CD14-positive monocyte (primary cell): ENCODE results near the gene CBLB. TPM values are rescaled to one million over a fixed set of nuclear protein-coding genes. Genes with fewer than 3 reads are reported as not detected.

ENCODE experiments used
- DNase-seq, 3 donors: peaks; one replicate each; pipeline ENCODE4 v3.0.0-alpha.2; 2011 to 2022
- H2AFZ ChIP-seq: 2 replicates; pipeline ENCODE4 v1.6.0; 2012; ENCODE audit warnings: mild to moderate bottlenecking, low read depth, low read length, inconsistent platforms; ENCODE audit not compliant: insufficient read depth, poor library complexity, severe bottlenecking
- H3K27ac ChIP-seq, 2 donors: 1 replicate in 1 of 2; 2 replicates in 1 of 2; pipeline ENCODE4 v1.5.1; 2012 to 2013; ENCODE audit warnings: low read length in 2 of 2, control low read depth in 1 of 2, inconsistent platforms in 1 of 2, low read depth in 1 of 2, mild to moderate bottlenecking in 1 of 2
- H3K27me3 ChIP-seq, 2 donors: one replicate each; pipeline versions ENCODE4 v1.6.0 to v1.6.1; 2011 to 2013; ENCODE audit warnings: low read length in 2 of 2; ENCODE audit not compliant: control insufficient read depth in 2 of 2, insufficient read depth in 2 of 2
- H3K36me3 ChIP-seq, 2 donors: replicated peaks in 1 of 2; 1 replicate in 1 of 2; 2 replicates in 1 of 2; pipeline versions ENCODE4 v1.5.1 to v1.6.1; 2012 to 2013; ENCODE audit warnings: low read length in 2 of 2, control low read depth in 1 of 2, inconsistent platforms in 1 of 2, mild to moderate bottlenecking in 1 of 2; ENCODE audit not compliant: insufficient read depth in 2 of 2, control insufficient read depth in 1 of 2
- H3K4me1 ChIP-seq, 2 donors: 1 replicate in 1 of 2; 2 replicates in 1 of 2; pipeline versions ENCODE4 v1.5.1 to v1.6.1; 2012 to 2013; ENCODE audit warnings: low read length in 2 of 2, control low read depth in 1 of 2, inconsistent platforms in 1 of 2, mild to moderate bottlenecking in 1 of 2, moderate library complexity in 1 of 2; ENCODE audit not compliant: insufficient read depth in 2 of 2, control insufficient read depth in 1 of 2
- H3K4me2 ChIP-seq: replicated peaks from 2 replicates; pipeline ENCODE3; 2012; ENCODE audit warnings: low read length, moderate library complexity, mild to moderate bottlenecking; ENCODE audit not compliant: poor library complexity, severe bottlenecking; ENCODE audit errors: extremely low read depth
- H3K4me3 ChIP-seq, 3 experiments: fragments of 200-600 bp in 1 of 3; sonication (generic) in 1 of 3; replicated peaks in 1 of 3; 1 replicate in 2 of 3; 2 replicates in 1 of 3; pipeline ENCODE4 v1.5.1; 2011 to 2013; ENCODE audit warnings: low read length in 3 of 3, mild to moderate bottlenecking in 3 of 3, control low read depth in 2 of 3, low read depth in 2 of 3, inconsistent platforms in 1 of 3, moderate library complexity in 1 of 3
- H3K79me2 ChIP-seq: 2 replicates; pipeline ENCODE4 v1.6.0; 2012; ENCODE audit warnings: mild to moderate bottlenecking, control low read depth, inconsistent platforms, low read length, moderate library complexity; ENCODE audit not compliant: insufficient read depth
- H3K9ac ChIP-seq: 2 replicates; pipeline ENCODE4 v1.6.0; 2017; ENCODE audit warnings: low read length, mild to moderate bottlenecking; ENCODE audit not compliant: insufficient read depth, poor library complexity, severe bottlenecking
- H3K9me3 ChIP-seq, 2 donors: replicated peaks in 1 of 2; 1 replicate in 1 of 2; 2 replicates in 1 of 2; pipeline versions ENCODE4 v1.5.1 to v1.6.1; 2012 to 2013; ENCODE audit warnings: low read length in 2 of 2, control low read depth in 1 of 2; ENCODE audit not compliant: control insufficient read depth in 1 of 2, insufficient read depth in 1 of 2
- H4K20me1 ChIP-seq: 2 replicates; pipeline ENCODE4 v1.6.0; 2012; ENCODE audit warnings: mild to moderate bottlenecking, low read length, control low read depth, moderate library complexity; ENCODE audit not compliant: insufficient read depth
- H3K27ac Mint-ChIP-seq, 7 donors: one replicate each; pipeline ENCODE4 v1.8.0; 2020; ENCODE audit warnings: mild to moderate bottlenecking in 7 of 7, mixed read lengths in 7 of 7, moderate library complexity in 6 of 7, inconsistent platforms in 2 of 7
- H3K27me3 Mint-ChIP-seq, 3 donors: one replicate each; pipeline ENCODE4 v1.8.0; 2021 to 2022; ENCODE audit warnings: low read depth in 3 of 3, mild to moderate bottlenecking in 3 of 3, mixed read lengths in 3 of 3, moderate library complexity in 3 of 3, inconsistent platforms in 1 of 3
- H3K36me3 Mint-ChIP-seq, 2 donors: one replicate each; pipeline ENCODE4 v1.8.0; 2020; ENCODE audit warnings: mixed read lengths in 2 of 2, inconsistent platforms in 1 of 2, mild to moderate bottlenecking in 1 of 2
- H3K4me1 Mint-ChIP-seq: one replicate; pipeline ENCODE4 v1.8.0; 2020; ENCODE audit warnings: mild to moderate bottlenecking, mixed read lengths
- H3K4me3 Mint-ChIP-seq, 2 donors: one replicate each; pipeline ENCODE4 v1.8.0; 2020; ENCODE audit warnings: mild to moderate bottlenecking in 2 of 2, mixed read lengths in 2 of 2, moderate library complexity in 1 of 2
- H3K9me3 Mint-ChIP-seq, 7 donors: one replicate each; pipeline ENCODE4 v1.8.0; 2020 to 2022; ENCODE audit warnings: mixed read lengths in 7 of 7, mild to moderate bottlenecking in 6 of 7, moderate library complexity in 6 of 7, inconsistent platforms in 2 of 7
- WGBS: methylation state at CpG from one replicate; pipeline ENCODE4 v1.1.5; 2013; ENCODE audit warnings: missing lambda C conversion rate; ENCODE audit not compliant: insufficient coverage; 5-methylcytosine and 5-hydroxymethylcytosine counted together
- intact Hi-C, 2 donors: fragments of 100-400 bp; cut with micrococcal nuclease; formaldehyde crosslinking; loops; one replicate each; pipeline versions ENCODE4 v1.15.0 to v1.15.1; 2023
- polyA plus RNA-seq, 3 donors: library from polyadenylated mRNA; depleted of rRNA in 1 of 3; unstranded in 2 of 3; stranded (reverse) in 1 of 3; fragments of 300-500 nt in 2 of 3; fragments of >200 nt in 1 of 3; fragmentation: Illumina TruSeq in 2 of 3; gene quantifications; 1 replicate in 2 of 3; 2 replicates in 1 of 3; pipeline ENCODE4 v1.2.3, GENCODE V29; 2012 to 2021
- TF ChIP-seq, protein P1 (sequence below): fragments of 200-600 bp; IDR thresholded peaks from one replicate; pipeline ENCODE4 v1.8.0; 2022; ENCODE audit warnings: antibody characterized with exemption, mild to moderate bottlenecking

Gene CBLB
- polyA plus RNA-seq, 3 donors, result 1.6 to 8.1 (median 3.6) TPM

DNA sequence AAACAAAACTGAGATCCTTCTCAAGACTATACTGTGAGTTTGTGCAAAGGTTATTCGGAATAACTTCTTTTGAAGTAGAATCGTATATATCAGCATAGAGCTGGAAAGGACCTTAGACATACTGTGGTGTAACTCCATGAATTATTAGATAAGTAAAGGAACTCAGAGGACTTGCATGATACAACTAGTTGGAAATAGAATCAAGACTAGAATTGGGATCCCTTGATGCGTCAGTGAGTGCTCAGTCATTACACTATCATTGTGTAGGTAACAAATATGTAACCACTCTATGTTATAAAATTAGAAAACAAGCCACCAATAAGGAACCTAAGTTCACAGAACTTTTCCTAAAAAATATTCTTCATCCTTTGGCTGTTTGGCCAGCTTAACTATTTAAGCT is 61.1 kb downstream of the CBLB start:
- Histone ChIP-seq H3K79me2 (no peaks in the 10 kb centered on the region), H3K27ac (no peak overlapping the region), H3K4me2 (no peak overlapping the region), H3K4me3 (no peak overlapping the region), H3K9me3 (no peaks in the 10 kb centered on the region), H3K27me3 (no peaks in the 10 kb centered on the region), H3K9ac (no peak overlapping the region), H4K20me1 (no peaks in the 10 kb centered on the region), H3K36me3 (no peaks in the 10 kb centered on the region), H3K4me1 (peaks cover 9 to 10% of the 10 kb centered on the region in 2 donors), H2AFZ (no peak overlapping the region)
- no peaks in the 10 kb centered on the region for H3K9me3 Mint-ChIP-seq
- no peak overlapping the region for H3K27ac Mint-ChIP-seq
- peaks cover 18% of the 10 kb centered on the region for H3K4me1 Mint-ChIP-seq
- 100% methylated on average over 2 of the region's 3 CpGs for WGBS
- intact Hi-C loops, result no loop called here
- peaks cover 0 to 9% of the 10 kb centered on the region in 2 donors for H3K36me3 Mint-ChIP-seq
- H3K4me3 Mint-ChIP-seq, result no peak overlapping the region
- TF ChIP-seq, protein P1, sequence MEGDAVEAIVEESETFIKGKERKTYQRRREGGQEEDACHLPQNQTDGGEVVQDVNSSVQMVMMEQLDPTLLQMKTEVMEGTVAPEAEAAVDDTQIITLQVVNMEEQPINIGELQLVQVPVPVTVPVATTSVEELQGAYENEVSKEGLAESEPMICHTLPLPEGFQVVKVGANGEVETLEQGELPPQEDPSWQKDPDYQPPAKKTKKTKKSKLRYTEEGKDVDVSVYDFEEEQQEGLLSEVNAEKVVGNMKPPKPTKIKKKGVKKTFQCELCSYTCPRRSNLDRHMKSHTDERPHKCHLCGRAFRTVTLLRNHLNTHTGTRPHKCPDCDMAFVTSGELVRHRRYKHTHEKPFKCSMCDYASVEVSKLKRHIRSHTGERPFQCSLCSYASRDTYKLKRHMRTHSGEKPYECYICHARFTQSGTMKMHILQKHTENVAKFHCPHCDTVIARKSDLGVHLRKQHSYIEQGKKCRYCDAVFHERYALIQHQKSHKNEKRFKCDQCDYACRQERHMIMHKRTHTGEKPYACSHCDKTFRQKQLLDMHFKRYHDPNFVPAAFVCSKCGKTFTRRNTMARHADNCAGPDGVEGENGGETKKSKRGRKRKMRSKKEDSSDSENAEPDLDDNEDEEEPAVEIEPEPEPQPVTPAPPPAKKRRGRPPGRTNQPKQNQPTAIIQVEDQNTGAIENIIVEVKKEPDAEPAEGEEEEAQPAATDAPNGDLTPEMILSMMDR, result no peak
- no peak for DNase-seq
- no peaks in the 10 kb centered on the region for H3K27me3 Mint-ChIP-seq

DNA sequence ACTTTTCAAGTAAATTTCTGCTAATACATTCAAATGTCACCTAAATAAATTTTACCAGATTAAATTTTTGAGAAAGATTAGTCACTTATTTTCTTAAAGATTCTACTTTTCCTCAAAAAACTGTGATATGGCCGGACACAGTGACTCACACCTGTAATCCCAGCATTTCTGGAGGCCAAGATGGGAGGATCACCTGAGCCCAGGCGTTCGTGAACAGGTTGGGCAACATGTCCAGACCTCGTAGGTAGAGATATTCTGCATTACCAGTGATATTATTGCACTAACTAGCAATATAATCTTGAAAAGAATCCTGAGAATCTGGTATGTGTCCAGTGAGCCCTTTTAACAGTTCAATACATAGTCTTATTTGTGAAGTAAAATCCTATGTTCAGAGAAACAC is 61.7 kb downstream of the CBLB start:
- 100% methylated on average over 3 of the region's 4 CpGs for WGBS
- no peak overlapping the region for H3K9ac ChIP-seq
- H3K9me3 Mint-ChIP-seq, result no peaks in the 10 kb centered on the region
- H3K27ac Mint-ChIP-seq, result no peak overlapping the region
- no peak overlapping the region for H3K4me3 Mint-ChIP-seq
- TF ChIP-seq, protein P1, result no peak
- H3K27me3 ChIP-seq, result no peaks in the 10 kb centered on the region
- H3K9me3 ChIP-seq, result no peaks in the 10 kb centered on the region
- H3K27ac ChIP-seq, result no peak overlapping the region
- H3K4me1 Mint-ChIP-seq, result peaks cover 18% of the 10 kb centered on the region
- H3K4me2 ChIP-seq, result no peak overlapping the region
- intact Hi-C loops, result no loop called here
- H3K4me1 ChIP-seq, result peaks cover 9 to 10% of the 10 kb centered on the region in 2 donors
- H3K4me3 ChIP-seq, result no peak overlapping the region
- no peak for DNase-seq
- no peaks in the 10 kb centered on the region for H4K20me1 ChIP-seq
- no peaks in the 10 kb centered on the region for H3K27me3 Mint-ChIP-seq
- H3K36me3 Mint-ChIP-seq, result peaks cover 0 to 9% of the 10 kb centered on the region in 2 donors
- H2AFZ ChIP-seq, result no peak overlapping the region
- H3K79me2 ChIP-seq, result no peaks in the 10 kb centered on the region
- no peaks in the 10 kb centered on the region for H3K36me3 ChIP-seq
